Astrocyte (in vitro differentiated cells and primary cell): Measurements from ENCODE around the gene ZSCAN5B. TPM values are rescaled to one million over a fixed set of nuclear protein-coding genes. Genes with fewer than 3 reads are reported as not detected.

Experiments
- DNase-seq: peaks from one replicate; pipeline ENCODE4 v3.0.0-alpha.2; 2010; ENCODE audit warnings: low read depth
- FAIRE-seq: peaks from 2 replicates; lab custom pipeline; 2011; peaks lifted over from hg19 to GRCh38; lab: Jason Lieb, UNC
- H2AFZ ChIP-seq: 2 replicates; pipeline ENCODE4 v1.6.0; 2012; ENCODE audit warnings: low read depth, low read length, inconsistent platforms
- H3K27ac ChIP-seq: 2 replicates; pipeline ENCODE4 v1.5.1; 2011; ENCODE audit warnings: low read depth, low read length, inconsistent platforms
- H3K27me3 ChIP-seq: 2 replicates; pipeline ENCODE4 v1.6.0; 2011; ENCODE audit warnings: low read length, inconsistent platforms; ENCODE audit not compliant: insufficient read depth
- H3K36me3 ChIP-seq: 2 replicates; pipeline ENCODE4 v1.5.1; 2011; ENCODE audit warnings: low read length, inconsistent platforms; ENCODE audit not compliant: insufficient read depth
- H3K4me1 ChIP-seq: 2 replicates; pipeline ENCODE4 v1.5.1; 2011; ENCODE audit warnings: low read length, inconsistent platforms; ENCODE audit not compliant: insufficient read depth
- H3K4me2 ChIP-seq: 2 replicates; pipeline ENCODE4 v1.6.0; 2012; ENCODE audit warnings: low read length, inconsistent platforms
- H3K4me3 ChIP-seq: 2 replicates; pipeline ENCODE4 v1.5.1; 2011; ENCODE audit warnings: low read depth, mild to moderate bottlenecking, low read length, inconsistent platforms; ENCODE audit not compliant: insufficient read depth
- H3K79me2 ChIP-seq: 2 replicates; pipeline ENCODE4 v1.6.0; 2012; ENCODE audit warnings: mild to moderate bottlenecking, low read length, inconsistent platforms; ENCODE audit not compliant: insufficient read depth
- H3K9ac ChIP-seq: 2 replicates; pipeline ENCODE4 v1.6.0; 2012; ENCODE audit warnings: mild to moderate bottlenecking, low read length, inconsistent platforms
- H3K9me3 ChIP-seq: 2 replicates; pipeline ENCODE4 v1.5.1; 2012; ENCODE audit warnings: low read depth, mild to moderate bottlenecking, low read length, inconsistent platforms; ENCODE audit not compliant: insufficient read depth
- H4K20me1 ChIP-seq: 2 replicates; pipeline ENCODE4 v1.6.0; 2012; ENCODE audit warnings: low read length, inconsistent platforms; ENCODE audit not compliant: insufficient read depth
- H3K27ac Mint-ChIP-seq: one replicate; pipeline ENCODE4 v1.8.0; 2021; ENCODE audit warnings: mild to moderate bottlenecking, mixed read lengths; ENCODE audit not compliant: unreplicated experiment
- H3K27me3 Mint-ChIP-seq: one replicate; pipeline ENCODE4 v1.8.0; 2021; ENCODE audit warnings: low read depth, mixed read lengths; ENCODE audit not compliant: unreplicated experiment
- H3K36me3 Mint-ChIP-seq: one replicate; pipeline ENCODE4 v1.8.0; 2021; ENCODE audit warnings: low read depth, mixed read lengths; ENCODE audit not compliant: unreplicated experiment
- H3K4me1 Mint-ChIP-seq: one replicate; pipeline ENCODE4 v1.8.0; 2021; ENCODE audit warnings: low read depth, mixed read lengths; ENCODE audit not compliant: unreplicated experiment
- H3K4me3 Mint-ChIP-seq: one replicate; pipeline ENCODE4 v1.8.0; 2021; ENCODE audit warnings: mild to moderate bottlenecking, moderate library complexity, mixed read lengths; ENCODE audit not compliant: unreplicated experiment
- H3K9me3 Mint-ChIP-seq: one replicate; pipeline ENCODE4 v1.8.0; 2021; ENCODE audit warnings: mild to moderate bottlenecking, mixed read lengths; ENCODE audit not compliant: unreplicated experiment
- EZH2 ChIP-seq: IDR thresholded peaks from 2 replicates; pipeline ENCODE4 v1.6.1; 2012; ENCODE audit warnings: mild to moderate bottlenecking, low read length, inconsistent platforms; ENCODE audit not compliant: insufficient read depth
- total RNA-seq: library from RNA; stranded (reverse); gene quantifications from 2 replicates; pipeline ENCODE4 v1.2.1, GENCODE V29; 2021
- TF ChIP-seq, protein P1 (sequence below): IDR thresholded peaks from 2 replicates; pipeline ENCODE4 v1.5.1; 2011; ENCODE audit warnings: low read depth, mild to moderate bottlenecking, inconsistent platforms, low read length, moderate library complexity; ENCODE audit not compliant: insufficient read depth

The ZSCAN5B gene
- total RNA-seq, 1 donor from 2014 or later = not detected

DNA sequence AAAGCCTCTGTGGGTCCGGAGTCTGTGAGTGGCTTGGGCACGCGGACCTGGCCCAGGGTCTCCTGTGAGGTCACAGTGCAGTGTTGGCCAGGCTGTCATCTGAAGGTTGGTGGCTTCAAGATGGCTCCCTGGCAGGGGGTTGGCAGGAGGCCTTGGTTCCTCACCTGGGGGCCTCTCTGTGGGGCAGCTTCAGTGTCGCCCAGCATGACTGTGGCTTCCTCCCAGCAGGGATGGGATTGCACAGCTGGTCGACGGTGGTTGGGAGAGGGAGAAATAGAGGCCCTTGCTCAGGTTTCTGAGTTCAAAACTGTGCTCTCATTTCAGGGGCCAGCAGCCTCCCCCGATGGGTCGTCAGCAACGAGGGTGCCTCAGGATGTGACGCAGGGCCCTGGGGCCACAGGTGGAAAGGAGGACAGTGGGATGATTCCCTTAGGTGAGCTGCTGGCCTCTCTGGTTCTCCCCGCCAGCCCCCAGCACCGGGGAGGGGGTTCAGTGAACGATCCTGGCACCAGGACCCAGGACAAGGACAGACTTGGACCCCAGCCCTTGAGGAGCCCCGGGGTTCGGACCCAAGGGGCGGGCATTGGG, 39.3 kb downstream of the ZSCAN5B start:
- H3K27me3 Mint-ChIP-seq = no peaks in the 10 kb centered on the region
- no peak overlapping the region for H3K27ac Mint-ChIP-seq
- no peak overlapping the region for H3K4me3 ChIP-seq
- H3K36me3 Mint-ChIP-seq = peaks cover 26% of the 10 kb centered on the region
- H3K79me2 ChIP-seq = no peaks in the 10 kb centered on the region
- H3K4me3 Mint-ChIP-seq = no peak overlapping the region
- H3K9me3 Mint-ChIP-seq = no peaks in the 10 kb centered on the region
- H4K20me1 ChIP-seq = peaks cover 14% of the 10 kb centered on the region
- no peak for TF ChIP-seq EZH2
- TF ChIP-seq, protein P1, sequence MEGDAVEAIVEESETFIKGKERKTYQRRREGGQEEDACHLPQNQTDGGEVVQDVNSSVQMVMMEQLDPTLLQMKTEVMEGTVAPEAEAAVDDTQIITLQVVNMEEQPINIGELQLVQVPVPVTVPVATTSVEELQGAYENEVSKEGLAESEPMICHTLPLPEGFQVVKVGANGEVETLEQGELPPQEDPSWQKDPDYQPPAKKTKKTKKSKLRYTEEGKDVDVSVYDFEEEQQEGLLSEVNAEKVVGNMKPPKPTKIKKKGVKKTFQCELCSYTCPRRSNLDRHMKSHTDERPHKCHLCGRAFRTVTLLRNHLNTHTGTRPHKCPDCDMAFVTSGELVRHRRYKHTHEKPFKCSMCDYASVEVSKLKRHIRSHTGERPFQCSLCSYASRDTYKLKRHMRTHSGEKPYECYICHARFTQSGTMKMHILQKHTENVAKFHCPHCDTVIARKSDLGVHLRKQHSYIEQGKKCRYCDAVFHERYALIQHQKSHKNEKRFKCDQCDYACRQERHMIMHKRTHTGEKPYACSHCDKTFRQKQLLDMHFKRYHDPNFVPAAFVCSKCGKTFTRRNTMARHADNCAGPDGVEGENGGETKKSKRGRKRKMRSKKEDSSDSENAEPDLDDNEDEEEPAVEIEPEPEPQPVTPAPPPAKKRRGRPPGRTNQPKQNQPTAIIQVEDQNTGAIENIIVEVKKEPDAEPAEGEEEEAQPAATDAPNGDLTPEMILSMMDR = no peak
- H3K9me3 ChIP-seq = peaks cover 3% of the 10 kb centered on the region
- no peak overlapping the region for H3K9ac ChIP-seq
- no peaks in the 10 kb centered on the region for H3K36me3 ChIP-seq
- H3K4me1 Mint-ChIP-seq = peaks cover 12% of the 10 kb centered on the region
- FAIRE-seq (no peak), DNase-seq (no peak)
- H3K4me2 ChIP-seq = no peak overlapping the region
- no peak overlapping the region for H3K27ac ChIP-seq
- no peak overlapping the region for H2AFZ ChIP-seq
- H3K4me1 ChIP-seq = no peaks in the 10 kb centered on the region
- no peaks in the 10 kb centered on the region for H3K27me3 ChIP-seq

DNA sequence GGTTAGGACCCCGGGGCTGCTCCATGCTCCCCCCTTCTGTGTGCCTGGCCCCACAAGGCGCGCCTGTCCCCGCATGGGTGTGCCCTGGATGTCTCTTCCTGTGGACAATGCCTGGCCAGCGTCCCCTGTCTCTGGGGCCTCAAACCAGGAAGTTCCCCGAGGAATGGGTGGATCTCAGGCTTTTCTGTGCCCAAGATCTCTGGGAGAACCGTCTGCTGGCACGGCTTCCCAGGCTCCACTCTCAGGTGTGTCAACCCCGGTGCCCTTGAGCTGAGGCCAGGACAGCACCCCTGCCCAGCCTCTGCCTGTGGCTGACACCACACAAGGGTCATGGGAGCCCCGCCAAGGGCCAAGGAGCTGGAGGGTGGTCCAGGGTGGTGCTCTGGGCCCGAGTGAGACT, 40.8 kb downstream of the ZSCAN5B start:
- DNase-seq (no peak), FAIRE-seq (no peak)
- Mint-ChIP-seq H3K36me3 (peaks cover 22% of the 10 kb centered on the region), H3K27me3 (no peaks in the 10 kb centered on the region), H3K4me1 (peaks cover 11% of the 10 kb centered on the region), H3K9me3 (no peaks in the 10 kb centered on the region), H3K4me3 (no peak overlapping the region), H3K27ac (no peak overlapping the region)
- peaks cover 10% of the 10 kb centered on the region for H3K79me2 ChIP-seq
- H3K4me2 ChIP-seq = no peak overlapping the region
- peaks cover 3% of the 10 kb centered on the region for H3K9me3 ChIP-seq
- H3K4me1 ChIP-seq = no peaks in the 10 kb centered on the region
- H3K27me3 ChIP-seq = no peaks in the 10 kb centered on the region
- H3K36me3 ChIP-seq = no peaks in the 10 kb centered on the region
- no peak overlapping the region for H3K4me3 ChIP-seq
- TF ChIP-seq EZH2 = no peak
- TF ChIP-seq, protein P1 = no peak
- H3K9ac ChIP-seq = no peak overlapping the region
- peaks cover 27% of the 10 kb centered on the region for H4K20me1 ChIP-seq
- H2AFZ ChIP-seq = no peak overlapping the region
- H3K27ac ChIP-seq = no peak overlapping the region

DNA sequence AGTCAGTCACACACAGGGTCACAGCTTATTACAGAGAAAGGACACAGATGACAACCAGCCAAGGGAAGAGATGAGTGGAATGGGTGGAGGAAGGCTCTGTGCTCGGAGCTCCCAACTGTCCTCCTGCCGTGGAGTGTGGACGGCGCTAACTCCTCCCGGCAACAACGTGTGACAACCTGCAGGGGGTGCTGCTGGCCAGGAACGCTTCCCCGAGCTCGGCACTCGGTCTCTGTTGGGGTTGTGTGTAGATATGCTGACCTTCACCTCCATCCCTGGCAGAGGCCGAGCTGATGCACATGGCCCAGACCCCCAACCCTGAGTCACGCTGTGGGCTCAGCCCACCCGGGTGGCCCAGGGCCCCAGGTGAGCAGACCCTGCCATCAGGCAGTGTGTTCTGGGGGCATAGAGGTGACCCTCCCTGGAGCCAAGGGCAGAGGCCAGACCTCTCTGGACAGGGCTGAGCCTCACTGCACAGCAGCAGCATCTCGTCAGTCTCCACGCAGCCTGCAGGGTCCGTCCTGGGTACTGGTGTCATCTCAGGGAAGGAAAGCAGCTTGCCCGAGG, 42.4 kb downstream of the ZSCAN5B start:
- Mint-ChIP-seq H3K27me3 (no peaks in the 10 kb centered on the region), H3K27ac (no peak overlapping the region), H3K36me3 (peaks cover 24% of the 10 kb centered on the region), H3K4me1 (peaks cover 11% of the 10 kb centered on the region), H3K9me3 (no peaks in the 10 kb centered on the region), H3K4me3 (no peak overlapping the region)
- Histone ChIP-seq H3K27ac (no peak overlapping the region), H3K36me3 (no peaks in the 10 kb centered on the region), H3K9ac (no peak overlapping the region), H3K4me2 (no peak overlapping the region), H2AFZ (no peak overlapping the region), H3K79me2 (peaks cover 17% of the 10 kb centered on the region), H3K4me1 (no peaks in the 10 kb centered on the region), H3K27me3 (no peaks in the 10 kb centered on the region), H3K9me3 (peaks cover 3% of the 10 kb centered on the region), H4K20me1 (peaks cover 33% of the 10 kb centered on the region), H3K4me3 (no peak overlapping the region)
- DNase-seq (no peak), FAIRE-seq (no peak)
- TF ChIP-seq EZH2 = no peak
- TF ChIP-seq, protein P1 = peak; percentile 3
